ENCODE results near the gene DOCK1.

The DOCK1 gene

GRCh38 chr10:127423218-127423915 is 518.1 kb downstream of the DOCK1 start:
- no peaks in the 10 kb centered on the region for H3K79me2 ChIP-seq (ENCODE audit: low read length)
- H2AFZ ChIP-seq (ENCODE audit: low read length): no peak overlapping the region
- H3K9ac ChIP-seq (ENCODE audit: low read length): no peak overlapping the region
- H3F3A ChIP-seq (ENCODE audit: insufficient read depth, low read length): no peaks in the 10 kb centered on the region
- DNase-seq: no peak
- H3K27ac ChIP-seq (ENCODE audit: low read length): no peak overlapping the region
- no peaks in the 10 kb centered on the region for H3K4me1 ChIP-seq (ENCODE audit: low read length)
- no peak for TF ChIP-seq CTCF (IDR thresholded peaks at IDR 0.05; ENCODE audit: low read length)
- no peak overlapping the region for H3K4me2 ChIP-seq (ENCODE audit: low read depth, low read length)
- no peaks in the 10 kb centered on the region for H3K27me3 ChIP-seq (replicated peaks; ENCODE audit: insufficient read depth, low read length)
- H3K9me3 ChIP-seq (replicated peaks; ENCODE audit: insufficient read depth, low read length): no peaks in the 10 kb centered on the region
- H3K9me2 ChIP-seq (replicated peaks; ENCODE audit: insufficient read depth, low read length): no peaks in the 10 kb centered on the region
- H3K36me3 ChIP-seq (replicated peaks; ENCODE audit: insufficient read depth, low read length): no peaks in the 10 kb centered on the region
- no peak overlapping the region for H3K4me3 ChIP-seq (ENCODE audit: low read length)
- no peaks in the 10 kb centered on the region for H4K20me1 ChIP-seq (ENCODE audit: insufficient read depth, low read length)

DNA sequence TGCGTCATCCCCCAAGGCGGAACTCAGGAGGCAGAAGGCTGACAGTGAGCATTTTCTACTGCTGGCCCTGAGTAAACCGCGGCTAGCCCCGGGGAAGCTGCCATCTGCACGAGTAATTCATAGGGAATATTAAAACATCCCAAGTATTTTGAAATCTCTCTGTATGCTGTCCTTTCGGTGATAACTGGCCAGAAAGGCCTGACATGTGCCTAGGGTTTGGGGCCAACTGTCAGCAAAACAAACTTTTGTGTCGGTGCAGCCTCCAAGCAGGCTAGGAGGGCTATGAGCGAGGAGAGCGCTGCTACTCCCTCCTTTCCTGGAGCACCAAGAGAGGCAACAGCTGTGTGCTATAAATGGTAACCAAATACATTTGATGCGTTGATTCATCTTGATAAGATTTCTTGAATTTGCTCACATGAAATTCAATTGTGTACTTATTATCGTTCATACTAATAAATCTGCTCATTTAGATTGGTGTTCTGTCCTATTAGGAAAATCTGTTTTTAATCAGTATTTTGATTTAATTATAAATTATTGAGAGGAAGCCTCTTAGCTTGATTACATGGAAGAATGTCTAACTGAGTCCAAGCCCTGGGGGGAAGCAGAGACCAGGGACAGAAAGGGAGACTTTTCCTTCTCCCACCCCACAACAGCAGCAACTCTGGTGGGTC is 519.5 kb downstream of the DOCK1 start:
- Histone ChIP-seq H3K4me3 (ENCODE audit: low read length) (no peak overlapping the region), H3K79me2 (ENCODE audit: low read length) (no peaks in the 10 kb centered on the region), H3K36me3 (replicated peaks; ENCODE audit: insufficient read depth, low read length) (no peaks in the 10 kb centered on the region), H2AFZ (ENCODE audit: low read length) (no peak overlapping the region), H3K9me2 (replicated peaks; ENCODE audit: insufficient read depth, low read length) (no peaks in the 10 kb centered on the region), H3K27me3 (replicated peaks; ENCODE audit: insufficient read depth, low read length) (no peaks in the 10 kb centered on the region), H3K27ac (ENCODE audit: low read length) (no peak overlapping the region), H3K4me1 (ENCODE audit: low read length) (no peaks in the 10 kb centered on the region), H3K9me3 (replicated peaks; ENCODE audit: insufficient read depth, low read length) (no peaks in the 10 kb centered on the region), H3K4me2 (ENCODE audit: low read depth, low read length) (no peak overlapping the region), H3K9ac (ENCODE audit: low read length) (no peak overlapping the region), H3F3A (ENCODE audit: insufficient read depth, low read length) (no peaks in the 10 kb centered on the region), H4K20me1 (ENCODE audit: insufficient read depth, low read length) (no peaks in the 10 kb centered on the region)
- TF ChIP-seq CTCF (IDR thresholded peaks at IDR 0.05; ENCODE audit: low read length) (no peak), EZH2 (optimal IDR thresholded peaks at IDR 0.05; ENCODE audit: low read depth, low read length) (no peak), EZH2phosphoT487 (IDR thresholded peaks at IDR 0.05; ENCODE audit: low read length) (no peak)
- no peak for DNase-seq

- no peaks in the 10 kb centered on the region for H3K79me2 ChIP-seq (ENCODE audit: low read length)
- H3K4me2 ChIP-seq (ENCODE audit: low read depth, low read length): no peak overlapping the region
- DNase-seq: no peak
- TF ChIP-seq EZH2 (optimal IDR thresholded peaks at IDR 0.05; ENCODE audit: low read depth, low read length) (no peak), CTCF (IDR thresholded peaks at IDR 0.05; ENCODE audit: low read length) (no peak), EZH2phosphoT487 (IDR thresholded peaks at IDR 0.05; ENCODE audit: low read length) (no peak)
- no peak overlapping the region for H3K27ac ChIP-seq (ENCODE audit: low read length)
- no peak overlapping the region for H3K4me3 ChIP-seq (ENCODE audit: low read length)
- H2AFZ ChIP-seq (ENCODE audit: low read length): no peak overlapping the region
- H3K9me2 ChIP-seq (replicated peaks; ENCODE audit: insufficient read depth, low read length): no peaks in the 10 kb centered on the region
- H3K9me3 ChIP-seq (replicated peaks; ENCODE audit: insufficient read depth, low read length): no peaks in the 10 kb centered on the region
- no peaks in the 10 kb centered on the region for H4K20me1 ChIP-seq (ENCODE audit: insufficient read depth, low read length)
- no peaks in the 10 kb centered on the region for H3K27me3 ChIP-seq (replicated peaks; ENCODE audit: insufficient read depth, low read length)
- no peaks in the 10 kb centered on the region for H3K4me1 ChIP-seq (ENCODE audit: low read length)
- H3K9ac ChIP-seq (ENCODE audit: low read length): no peak overlapping the region
- H3F3A ChIP-seq (ENCODE audit: insufficient read depth, low read length): no peaks in the 10 kb centered on the region
- H3K36me3 ChIP-seq (replicated peaks; ENCODE audit: insufficient read depth, low read length): no peaks in the 10 kb centered on the region
These were observed 521.5 kb downstream of the DOCK1 start for GRCh38 chr10:127426746-127427145.

Data from MM.1S (cell line).